Testis (tissue), 5 donors: ENCODE data around the gene ITPR2. TPM values are rescaled to one million over a fixed set of nuclear protein-coding genes. Genes with fewer than 3 reads are reported as not detected.
A peak's percentile ranks its signal among the peaks of the same experiment; 100 is the strongest.

Source experiments
- DNase-seq: peaks from one replicate; pipeline ENCODE4 v3.0.0-alpha.2; 2019
- H3K27ac ChIP-seq, 2 donors: fragments of 200-600 bp; sonication (generic); one replicate each; pipeline ENCODE4 v1.5.1; 2019
- H3K27me3 ChIP-seq: fragments of 200-600 bp; sonication (generic); one replicate; pipeline ENCODE4 v1.5.1; 2019
- H3K36me3 ChIP-seq: fragments of 200-600 bp; sonication (generic); one replicate; pipeline ENCODE4 v1.5.1; 2017; ENCODE audit warnings: low read depth; ENCODE audit errors: missing control alignments
- H3K4me1 ChIP-seq: fragments of 200-600 bp; sonication (generic); one replicate; pipeline ENCODE4 v1.5.1; 2019
- H3K4me3 ChIP-seq, 2 donors: fragments of 200-600 bp; sonication (generic); one replicate each; pipeline ENCODE4 v1.5.1; 2017 to 2019
- H3K9me3 ChIP-seq: fragments of 200-600 bp; sonication (generic); one replicate; pipeline ENCODE4 v1.5.1; 2017
- POLR2A ChIP-seq: fragments of 450-650 bp; IDR thresholded peaks from one replicate; pipeline ENCODE4 v1.6.1; 2017; ENCODE audit warnings: antibody characterized with exemption, mild to moderate bottlenecking, moderate library complexity
- WGBS, 2 donors: methylation state at CpG; one replicate each; pipeline ENCODE4 v1.1.5; 2018; 5-methylcytosine and 5-hydroxymethylcytosine counted together
- intact Hi-C: fragments of 100-400 bp; cut with DNase I; formaldehyde crosslinking; loops from one replicate; pipeline ENCODE4 v1.15.1; 2023; ENCODE audit warnings: low total_unique reads
- long read RNA-seq, 2 donors: transcript quantifications; one replicate each; lab custom pipeline, GENCODE V29; 2026
- polyA plus RNA-seq: library from polyadenylated mRNA; stranded (reverse); fragments of 350-450 nt; fragmentation: Illumina TruSeq; extraction: RNeasy Lipid Tissue Mini Kit (QIAGEN cat#74804); gene quantifications from one replicate; pipeline ENCODE4 v1.2.3, GENCODE V29; 2014; ENCODE audit warnings: low read depth, low replicate concordance; ENCODE audit not compliant: insufficient read depth
- total RNA-seq, 2 donors: library from RNA; depleted of rRNA; stranded (reverse); fragments of >200 nt; gene quantifications; one replicate each; pipeline ENCODE4 v1.2.3, GENCODE V29; 2016
- TF ChIP-seq, protein P1 (sequence below), 3 experiments: fragments of 450-650 bp in 2 of 3; fragments of 200-600 bp in 1 of 3; sonication (generic) in 1 of 3; IDR thresholded peaks; one replicate each; pipeline ENCODE4 v1.5.1; 2016 to 2019; ENCODE audit warnings: antibody characterized with exemption in 3 of 3, mild to moderate bottlenecking in 2 of 3, moderate library complexity in 1 of 3

The ITPR2 gene
- total RNA-seq (10 to 100 TPM; 56.9 to 60.6 TPM), polyA plus RNA-seq (4.9 TPM)
- long read RNA-seq, donor 1, result 0 reads
- long read RNA-seq, donor 2, result 0 reads

DNA sequence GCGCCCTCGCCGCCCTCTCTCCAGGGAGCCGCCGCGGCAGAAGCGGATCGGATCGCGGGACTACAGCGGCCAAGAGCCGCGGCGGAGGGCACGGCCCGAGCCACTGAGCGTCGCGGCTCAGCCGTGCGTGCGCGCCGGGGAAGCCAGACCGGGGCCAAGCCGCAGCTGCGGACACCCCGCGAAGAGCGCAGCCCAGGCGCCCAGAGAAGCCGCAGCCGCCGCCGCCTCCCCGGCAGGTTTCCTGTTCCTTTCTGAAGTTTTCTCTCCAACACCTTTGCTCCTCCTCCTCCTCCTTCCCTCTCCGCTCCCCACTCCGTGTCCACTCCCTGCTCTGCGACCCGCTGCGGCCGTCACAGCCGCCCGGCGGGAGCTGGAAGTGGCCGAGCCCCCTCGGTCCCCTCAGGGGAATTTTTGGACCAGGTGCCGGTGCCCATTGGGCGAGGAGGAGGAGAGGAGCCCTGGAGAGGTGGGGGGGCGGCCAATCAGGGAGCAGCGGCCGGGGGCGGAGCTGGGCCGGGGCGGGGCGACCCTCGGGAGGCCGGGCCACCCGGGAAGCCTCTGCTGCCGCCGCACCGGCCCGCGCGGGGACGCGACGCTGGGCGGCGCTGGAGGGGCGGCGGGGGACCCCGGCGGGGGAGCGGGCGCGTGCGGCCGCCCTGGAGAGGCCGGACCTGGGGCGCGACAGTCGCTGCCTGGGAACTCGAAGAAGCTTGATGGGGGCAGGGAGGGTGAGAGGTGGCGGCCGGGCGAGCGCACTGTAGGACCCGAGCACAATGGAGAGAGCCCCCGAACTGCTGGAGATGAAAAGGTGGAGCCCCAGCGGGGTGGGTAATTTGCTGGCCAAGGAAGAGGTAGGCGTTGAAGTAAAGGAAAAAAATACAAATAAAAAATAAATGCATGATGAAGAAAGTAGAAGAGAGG is at the start of gene ITPR2:
Gene ITPR2 (minus strand): TSS at position 373 of the 921 bp plus-strand sequence. CDS start 413 bp downstream, outside the sequence.
- peak within 1 kb of the TSS; percentile 91 to 94 for H3K27ac ChIP-seq
- intact Hi-C loops, result no loop called here
- no peaks in the 10 kb centered on the region for H3K4me1 ChIP-seq
- no peaks in the 10 kb centered on the region for H3K36me3 ChIP-seq
- peak within 1 kb of the TSS; percentile 80 to 98 for H3K4me3 ChIP-seq
- 1% methylated on average over 51 to 80 of the region's 92 CpGs for WGBS, 2 donors
- no peaks in the 10 kb centered on the region for H3K27me3 ChIP-seq
- peak; percentile 96 for DNase-seq
- TF ChIP-seq POLR2A, result peak; percentile 78
- TF ChIP-seq, protein P1, sequence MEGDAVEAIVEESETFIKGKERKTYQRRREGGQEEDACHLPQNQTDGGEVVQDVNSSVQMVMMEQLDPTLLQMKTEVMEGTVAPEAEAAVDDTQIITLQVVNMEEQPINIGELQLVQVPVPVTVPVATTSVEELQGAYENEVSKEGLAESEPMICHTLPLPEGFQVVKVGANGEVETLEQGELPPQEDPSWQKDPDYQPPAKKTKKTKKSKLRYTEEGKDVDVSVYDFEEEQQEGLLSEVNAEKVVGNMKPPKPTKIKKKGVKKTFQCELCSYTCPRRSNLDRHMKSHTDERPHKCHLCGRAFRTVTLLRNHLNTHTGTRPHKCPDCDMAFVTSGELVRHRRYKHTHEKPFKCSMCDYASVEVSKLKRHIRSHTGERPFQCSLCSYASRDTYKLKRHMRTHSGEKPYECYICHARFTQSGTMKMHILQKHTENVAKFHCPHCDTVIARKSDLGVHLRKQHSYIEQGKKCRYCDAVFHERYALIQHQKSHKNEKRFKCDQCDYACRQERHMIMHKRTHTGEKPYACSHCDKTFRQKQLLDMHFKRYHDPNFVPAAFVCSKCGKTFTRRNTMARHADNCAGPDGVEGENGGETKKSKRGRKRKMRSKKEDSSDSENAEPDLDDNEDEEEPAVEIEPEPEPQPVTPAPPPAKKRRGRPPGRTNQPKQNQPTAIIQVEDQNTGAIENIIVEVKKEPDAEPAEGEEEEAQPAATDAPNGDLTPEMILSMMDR (IDR thresholded peaks at IDR 0.05), result peak in 2 of 3 experiments; percentile 2 to 14
- no peaks in the 10 kb centered on the region for H3K9me3 ChIP-seq

DNA sequence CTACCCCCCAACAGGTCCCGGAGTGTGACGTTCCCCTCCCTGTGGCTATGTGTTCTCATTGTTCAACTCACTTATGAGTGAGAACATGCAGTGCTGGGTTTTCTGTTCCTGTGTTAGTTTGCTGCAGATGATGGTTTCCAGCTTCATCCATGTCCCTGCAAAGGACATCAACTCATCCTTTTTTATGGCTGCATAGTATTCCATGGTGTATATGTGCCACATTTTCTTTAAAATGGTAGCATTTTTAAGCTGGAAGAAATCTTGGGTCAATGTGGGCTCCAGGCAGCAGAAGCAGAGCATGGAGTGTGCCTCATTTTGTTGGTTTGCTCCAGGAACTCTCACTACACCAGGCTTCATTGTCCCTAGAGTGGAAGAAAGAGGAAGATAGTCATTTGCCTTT is 47.6 kb upstream of the ITPR2 start:
- Histone ChIP-seq H3K27me3 (no peaks in the 10 kb centered on the region), H3K27ac (no peak overlapping the region), H3K4me1 (peaks cover 6% of the 10 kb centered on the region), H3K9me3 (no peaks in the 10 kb centered on the region), H3K4me3 (no peak overlapping the region), H3K36me3 (no peaks in the 10 kb centered on the region)
- DNase-seq, result no peak
- intact Hi-C loops, result no loop called here
- no peak for TF ChIP-seq POLR2A
- TF ChIP-seq, protein P1 (IDR thresholded peaks at IDR 0.05), result no peak
- WGBS, 2 donors, result 98 to 100% methylated on average over 2 of the region's 2 CpGs

DNA sequence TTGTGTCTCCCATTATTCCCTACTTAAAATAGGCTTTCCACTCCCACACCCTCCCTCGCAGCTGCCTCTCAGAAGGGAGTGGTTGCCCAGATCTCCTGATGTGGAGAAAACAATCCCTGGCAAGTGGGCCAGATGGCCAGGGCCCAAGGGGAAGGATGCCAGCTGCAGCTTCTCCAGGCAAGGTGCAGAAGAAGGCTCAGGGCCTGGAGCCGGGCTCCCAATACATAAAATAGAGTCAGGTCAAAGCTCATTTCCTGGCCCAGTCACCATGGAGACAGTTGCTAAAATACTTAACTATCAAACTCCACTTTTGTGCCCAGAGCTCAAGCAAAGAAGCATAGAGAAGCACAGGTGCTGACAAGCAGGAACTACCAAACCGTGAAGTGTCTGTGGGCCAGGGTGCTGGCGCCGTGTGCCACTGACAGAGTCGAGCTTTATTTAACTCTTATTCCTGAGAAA is 45.7 kb upstream of the ITPR2 start:
- no peak for TF ChIP-seq POLR2A
- TF ChIP-seq, protein P1 (IDR thresholded peaks at IDR 0.05), result no peak
- peaks cover 6% of the 10 kb centered on the region for H3K4me1 ChIP-seq
- H3K27me3 ChIP-seq, result no peaks in the 10 kb centered on the region
- H3K9me3 ChIP-seq, result no peaks in the 10 kb centered on the region
- 46 to 49% methylated on average over 5 to 6 of the region's 6 CpGs for WGBS, 2 donors
- no peak overlapping the region for H3K27ac ChIP-seq
- DNase-seq, result peak; percentile 92
- intact Hi-C loops, result no loop called here
- H3K4me3 ChIP-seq, result no peak overlapping the region
- no peaks in the 10 kb centered on the region for H3K36me3 ChIP-seq

DNA sequence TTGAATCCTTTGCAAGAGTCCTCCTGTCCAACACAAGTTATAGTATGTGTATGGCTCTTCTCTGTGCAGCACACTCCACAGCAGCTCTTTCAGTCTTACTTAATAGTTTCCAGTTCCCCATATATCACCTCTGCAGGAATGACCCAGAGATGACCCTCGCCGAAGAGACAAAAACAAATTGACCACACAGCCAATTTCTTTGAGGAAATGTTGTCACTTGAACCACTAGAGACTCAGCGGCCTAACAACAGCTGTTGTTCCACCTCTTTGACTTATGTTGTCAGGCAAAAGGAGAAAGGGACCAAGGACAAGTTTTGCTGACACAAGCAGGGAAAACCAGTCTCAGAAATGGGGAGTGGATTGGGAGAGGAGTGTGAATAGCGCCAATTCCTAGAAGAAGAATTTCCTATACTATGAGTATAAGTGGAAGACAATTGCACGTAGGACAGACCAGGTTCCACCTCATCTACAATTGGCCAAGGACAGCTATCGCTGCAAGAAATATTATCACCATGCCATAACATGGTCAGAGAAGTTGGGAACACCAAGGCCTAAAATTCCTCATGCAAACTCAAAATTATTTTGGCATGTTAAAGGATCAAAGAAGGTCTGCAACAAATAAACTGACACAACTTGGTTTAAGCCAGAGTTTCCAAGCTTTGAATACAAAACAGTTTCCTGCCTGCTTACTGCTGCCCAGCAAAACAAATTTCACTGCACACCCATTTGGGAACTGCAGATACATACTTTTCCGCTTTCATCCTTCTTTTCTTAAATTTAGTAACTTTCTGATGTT is 41.7 kb upstream of the ITPR2 start:
- Histone ChIP-seq H3K4me3 (no peak overlapping the region), H3K9me3 (no peaks in the 10 kb centered on the region), H3K36me3 (no peaks in the 10 kb centered on the region), H3K27ac (no peak overlapping the region), H3K27me3 (no peaks in the 10 kb centered on the region), H3K4me1 (no peaks in the 10 kb centered on the region)
- TF ChIP-seq POLR2A, result no peak
- TF ChIP-seq, protein P1 (IDR thresholded peaks at IDR 0.05), result no peak
- WGBS, 2 donors, result 83 to 88% methylated on average over 7 of the region's 7 CpGs
- intact Hi-C loops, result no loop called here
- DNase-seq, result no peak
